GM12878 (cell line): ENCODE data around the gene PPP2R3A. TPM values are rescaled to one million over a fixed set of nuclear protein-coding genes. Genes with fewer than 3 reads are reported as not detected.
"Not testable (repeated sequence)": the region's sequence is repeated elsewhere in the genome, so short reads cannot be mapped to it uniquely, and the experiment has no call there.

Experiments
- ATAC-seq: fragments of 200-7000 bp; cut with Tn5 transposase; 3 replicates; pipeline ENCODE4 v1.9.1; 2020; ENCODE audit warnings: mild to moderate bottlenecking, moderate library complexity
- BruUV-seq: library from RNA; stranded (reverse); fragments of 400-500 nt; replicated peaks from 2 replicates; lab custom pipeline; 2021; lab: Mats Ljungman, UMichigan
- CTCF ChIA-PET: fragments of 300-600 bp; sonication (Branson Sonifier 250); formaldehyde crosslinking; extraction: SDS; loops from one replicate; lab custom pipeline; 2021; ENCODE audit warnings: inconsistent platforms; lab: Yijun Ruan, JAX
- POLR2A ChIA-PET: fragments of 350-600 bp; formaldehyde crosslinking; extraction: SDS; loops from one replicate; lab custom pipeline; 2021; ENCODE audit warnings: inconsistent platforms; lab: Charles Lee
- RAD21 ChIA-PET: fragments of 300-600 bp; sonication (Branson Sonifier 250); formaldehyde crosslinking; loops from one replicate; lab custom pipeline; 2023; ENCODE audit warnings: antibody characterized with exemption; ENCODE audit not compliant: unreplicated experiment; lab: Charles Lee
- SMC1A ChIA-PET: fragments of 300-600 bp; sonication (Branson Sonifier 250); formaldehyde crosslinking; loops from one replicate; lab custom pipeline; 2023; ENCODE audit not compliant: unreplicated experiment, uncharacterized antibody; lab: Charles Lee
- DNase-seq: peaks from one replicate; pipeline ENCODE4 v3.0.0-alpha.2; 2011; ENCODE audit warnings: low read depth, low spot score
- FAIRE-seq: peaks from 3 replicates; lab custom pipeline; 2011; peaks lifted over from hg19 to GRCh38; lab: Jason Lieb, UNC
- H2AFZ ChIP-seq: 2 replicates; pipeline ENCODE4 v1.6.0; 2011; ENCODE audit warnings: low read depth, low read length, control low read depth; ENCODE audit not compliant: control insufficient read depth
- H3K27ac ChIP-seq: 2 replicates; pipeline ENCODE4 v1.5.1; 2011; ENCODE audit warnings: control low read depth; ENCODE audit not compliant: control insufficient read depth, insufficient read depth
- H3K27me3 ChIP-seq, 2 experiments: replicated peaks in 1 of 2; 2 replicates each; pipeline versions ENCODE4 v1.6.0 to v1.6.1; 2011; ENCODE audit warnings: low read length in 1 of 2; ENCODE audit not compliant: control insufficient read depth in 2 of 2, insufficient read depth in 2 of 2
- H3K36me3 ChIP-seq, 2 experiments: 2 replicates each; pipeline ENCODE4 v1.5.1; 2011; ENCODE audit warnings: low read length in 1 of 2; ENCODE audit not compliant: control insufficient read depth in 2 of 2, insufficient read depth in 2 of 2
- H3K4me1 ChIP-seq: 2 replicates; pipeline ENCODE4 v1.6.1; 2011; ENCODE audit warnings: mild to moderate bottlenecking, low read length, moderate library complexity, mixed read lengths; ENCODE audit not compliant: control insufficient read depth, insufficient read depth
- H3K4me2 ChIP-seq: 2 replicates; pipeline ENCODE4 v1.6.0; 2011; ENCODE audit warnings: control low read depth; ENCODE audit not compliant: control insufficient read depth, insufficient read depth
- H3K4me3 ChIP-seq: fragments of 200-600 bp; sonication (generic); 2 replicates; pipeline ENCODE4 v1.5.1; 2016
- H3K79me2 ChIP-seq: 2 replicates; pipeline ENCODE4 v1.6.0; 2011; ENCODE audit warnings: low read length; ENCODE audit not compliant: control insufficient read depth, insufficient read depth
- H3K9ac ChIP-seq: 2 replicates; pipeline ENCODE4 v1.8.0; 2011; ENCODE audit warnings: low read length, control low read depth, mixed read lengths; ENCODE audit not compliant: control insufficient read depth, insufficient read depth
- H3K9me3 ChIP-seq: replicated peaks from 3 replicates; pipeline ENCODE4 v1.5.1; 2011; ENCODE audit warnings: mild to moderate bottlenecking, low read length; ENCODE audit not compliant: control insufficient read depth, insufficient read depth
- H4K20me1 ChIP-seq: 2 replicates; pipeline ENCODE4 v1.6.0; 2011; ENCODE audit not compliant: control insufficient read depth, insufficient read depth
- EED ChIP-seq: sonication (generic); IDR thresholded peaks from 2 replicates; pipeline ENCODE4 v1.6.1; 2016; ENCODE audit warnings: antibody characterized with exemption, low read depth
- RAD51 ChIP-seq: fragments of 450-650 bp; IDR thresholded peaks from 2 replicates; pipeline ENCODE4 v1.6.1; 2016; ENCODE audit warnings: moderate library complexity, mild to moderate bottlenecking, inconsistent platforms
- WGBS: methylation state at CpG from one replicate; pipeline ENCODE4 v1.1.6; 2016; ENCODE audit warnings: low lambda C conversion rate; ENCODE audit not compliant: insufficient replicate concordance, insufficient coverage; ENCODE audit errors: missing lambda C conversion rate; 5-methylcytosine and 5-hydroxymethylcytosine counted together
- in situ Hi-C: fragments of 300-500 bp; cut with MboI; formaldehyde crosslinking; loops from 9 replicates; pipeline ENCODE4 v1.14.3; 2018; ENCODE audit warnings: mixed read lengths
- intact Hi-C: fragments of 100-400 bp; cut with micrococcal nuclease; formaldehyde crosslinking; loops from one replicate; pipeline ENCODE4 v1.14.2; 2022; ENCODE audit not compliant: unreplicated experiment
- polyA plus RNA-seq, 11 experiments: library from polyadenylated mRNA; depleted of rRNA in 4 of 11; unstranded in 6 of 11; stranded (reverse) in 5 of 11; fragments of >200 nt; fragmentation: Nextera tagmentation in 4 of 11; fragmentation: Illumina TruSeq in 1 of 11; extraction: Ambion mirVana in 4 of 11; extraction: Trizol in 1 of 11; gene quantifications; 1 replicate in 1 of 11; 2 replicates in 10 of 11; pipeline versions ENCODE4 v1.2.1 to v1.2.3, GENCODE V29; 2011 to 2016; ENCODE audit warnings: inconsistent platforms in 2 of 11, missing spikeins in 2 of 11, low read depth in 1 of 11
- total RNA-seq, 4 experiments: library from RNA; depleted of rRNA in 3 of 4; stranded (reverse); fragments of >200 nt in 3 of 4; fragmentation: Illumina TruSeq in 1 of 4; extraction: Trizol in 1 of 4; gene quantifications; 2 replicates each; pipeline versions ENCODE4 v1.2.1 to v1.2.3, GENCODE V29; 2013 to 2021
- TF ChIP-seq, protein P1 (sequence below): fragments of 450-650 bp; IDR thresholded peaks from 2 replicates; pipeline ENCODE4 v1.6.1; 2018; ENCODE audit warnings: mild to moderate bottlenecking, low read depth, moderate library complexity; ENCODE audit not compliant: partially characterized antibody

The PPP2R3A gene
- total and polyA plus RNA-seq, 10 of the 15 experiments (the other 5 are each of a cell fraction or from before 2014, with no cell fraction given): under 0.01 to 0.16 (median 0.06) TPM; not detected in 5

DNA sequence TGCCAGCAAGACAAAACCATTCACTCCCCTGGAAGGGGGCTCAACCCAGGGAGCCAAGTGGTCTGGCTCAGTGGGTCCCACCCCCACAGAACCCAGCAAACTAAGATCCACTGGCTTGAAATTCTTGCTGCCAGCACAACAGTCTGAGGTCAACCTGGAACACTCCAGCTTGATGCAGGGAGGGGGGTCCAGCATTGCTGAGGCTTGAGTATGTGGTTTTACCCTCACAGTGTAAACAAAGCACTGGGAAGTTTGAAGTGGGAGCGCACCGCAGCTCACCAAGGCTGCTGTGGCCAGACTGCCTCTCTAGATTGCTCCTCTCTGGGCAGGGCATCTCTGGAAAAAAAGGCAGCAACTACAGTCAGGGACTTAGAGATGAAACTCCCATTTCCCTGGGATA is 148.9 kb downstream of the PPP2R3A start (continued):
- TF ChIP-seq, protein P1, sequence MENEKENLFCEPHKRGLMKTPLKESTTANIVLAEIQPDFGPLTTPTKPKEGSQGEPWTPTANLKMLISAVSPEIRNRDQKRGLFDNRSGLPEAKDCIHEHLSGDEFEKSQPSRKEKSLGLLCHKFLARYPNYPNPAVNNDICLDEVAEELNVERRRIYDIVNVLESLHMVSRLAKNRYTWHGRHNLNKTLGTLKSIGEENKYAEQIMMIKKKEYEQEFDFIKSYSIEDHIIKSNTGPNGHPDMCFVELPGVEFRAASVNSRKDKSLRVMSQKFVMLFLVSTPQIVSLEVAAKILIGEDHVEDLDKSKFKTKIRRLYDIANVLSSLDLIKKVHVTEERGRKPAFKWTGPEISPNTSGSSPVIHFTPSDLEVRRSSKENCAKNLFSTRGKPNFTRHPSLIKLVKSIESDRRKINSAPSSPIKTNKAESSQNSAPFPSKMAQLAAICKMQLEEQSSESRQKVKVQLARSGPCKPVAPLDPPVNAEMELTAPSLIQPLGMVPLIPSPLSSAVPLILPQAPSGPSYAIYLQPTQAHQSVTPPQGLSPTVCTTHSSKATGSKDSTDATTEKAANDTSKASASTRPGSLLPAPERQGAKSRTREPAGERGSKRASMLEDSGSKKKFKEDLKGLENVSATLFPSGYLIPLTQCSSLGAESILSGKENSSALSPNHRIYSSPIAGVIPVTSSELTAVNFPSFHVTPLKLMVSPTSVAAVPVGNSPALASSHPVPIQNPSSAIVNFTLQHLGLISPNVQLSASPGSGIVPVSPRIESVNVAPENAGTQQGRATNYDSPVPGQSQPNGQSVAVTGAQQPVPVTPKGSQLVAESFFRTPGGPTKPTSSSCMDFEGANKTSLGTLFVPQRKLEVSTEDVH: no peak
- TF ChIP-seq EED (no peak), RAD51 (no peak)
- TF ChIP-seq, all 136 proteins: peak for 0

DNA sequence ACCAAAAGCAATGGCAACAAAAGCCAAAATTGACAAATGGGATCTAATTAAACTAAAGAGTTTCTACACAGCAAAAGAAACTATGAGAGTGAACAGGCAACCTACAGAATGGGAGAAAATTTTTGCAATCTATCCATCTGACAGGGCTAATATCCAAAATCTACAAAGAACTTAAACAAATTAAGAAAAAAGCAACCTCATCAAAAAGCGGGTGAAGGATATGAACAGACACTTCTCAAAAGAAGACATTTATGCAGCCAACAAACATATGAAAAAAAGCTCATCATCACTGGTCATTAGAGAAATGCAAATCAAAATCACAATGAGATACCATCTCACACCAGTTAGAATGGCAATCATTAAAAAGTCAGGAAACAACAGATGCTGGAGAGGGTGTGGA is 153.8 kb downstream of the PPP2R3A start:
- POLR2A ChIA-PET, FAIRE-seq, H3K9me3 ChIP-seq, CTCF ChIA-PET, H3K27me3 ChIP-seq, H3K4me3 ChIP-seq, H3K79me2 ChIP-seq, SMC1A ChIA-PET, intact Hi-C loops, DNase-seq, H3K36me3 ChIP-seq, H3K9ac ChIP-seq, BruUV-seq, RAD21 ChIA-PET, in situ Hi-C loops, H2AFZ ChIP-seq, H4K20me1 ChIP-seq, ATAC-seq, H3K4me2 ChIP-seq, H3K4me1 ChIP-seq, H3K27ac ChIP-seq: not testable (repeated sequence)
- WGBS: 100% methylated on average over 1 of the region's 1 CpG

DNA sequence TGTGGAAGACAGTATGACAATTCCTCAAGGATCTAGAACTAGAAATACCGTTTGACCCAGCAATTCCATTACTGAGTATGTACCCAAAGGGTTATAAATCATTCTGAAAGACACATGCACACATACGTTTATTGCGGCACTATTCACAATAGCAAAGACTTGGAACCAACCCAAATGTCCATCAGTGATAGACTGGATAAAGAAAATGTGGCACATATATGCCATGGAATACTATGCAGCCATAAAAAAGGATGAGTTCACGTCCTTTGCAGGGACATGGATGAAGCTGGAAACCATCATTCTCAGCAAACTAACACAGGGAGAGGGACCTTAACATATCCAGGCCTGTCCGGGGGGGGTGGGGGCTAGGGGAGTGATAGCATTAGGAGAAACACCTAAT is 154.3 kb downstream of the PPP2R3A start:
- FAIRE-seq, H3K9ac ChIP-seq, H2AFZ ChIP-seq, H4K20me1 ChIP-seq, BruUV-seq, RAD21 ChIA-PET, DNase-seq, ATAC-seq, H3K79me2 ChIP-seq, H3K36me3 ChIP-seq, H3K9me3 ChIP-seq, H3K4me1 ChIP-seq, H3K4me3 ChIP-seq, H3K27me3 ChIP-seq, intact Hi-C loops, CTCF ChIA-PET, SMC1A ChIA-PET, in situ Hi-C loops, H3K4me2 ChIP-seq, POLR2A ChIA-PET, H3K27ac ChIP-seq: not testable (repeated sequence)
- WGBS: 79% methylated on average over 5 of the region's 5 CpGs
